GM12872 (cell line): ENCODE results near the gene TPST2.

ENCODE experiments used
- CTCF ChIP-seq: IDR thresholded peaks from 3 replicates; pipeline ENCODE4 v1.5.1; 2011; ENCODE audit warnings: low read depth, mild to moderate bottlenecking, low read length, moderate library complexity; ENCODE audit not compliant: insufficient read depth

The TPST2 gene

GRCh38 chr22:26514419-26515161 is 75.3 kb downstream of the TPST2 start:
- no peak for TF ChIP-seq CTCF

GRCh38 chr22:26513838-26514237 is 76.1 kb downstream of the TPST2 start:
- no peak for TF ChIP-seq CTCF

- no peak for TF ChIP-seq CTCF
Measured at GRCh38 chr22:26512149-26512793, 77.7 kb downstream of the TPST2 start, which contains the start of gene TFIP11. TFIP11 (minus strand) TSS chr22:26512473; CDS start chr22:26510272, 2,201 bp downstream.

GRCh38 chr22:26508148-26508547 is 81.8 kb downstream of the TPST2 start:
- no peak for TF ChIP-seq CTCF

- TF ChIP-seq CTCF, result no peak
Measured at GRCh38 chr22:26503758-26504157, 86.2 kb downstream of the TPST2 start.

GRCh38 chr22:26502688-26503561 is 87.0 kb downstream of the TPST2 start:
- TF ChIP-seq CTCF, result peak; percentile 74

- TF ChIP-seq CTCF, result no peak
Measured at GRCh38 chr22:26501996-26502395, 87.9 kb downstream of the TPST2 start.
